K562 (cell line): ENCODE measurements around the gene RNASEH1. TPM values are rescaled to one million over a fixed set of nuclear protein-coding genes. Genes with fewer than 3 reads are reported as not detected.

Experiments used
- E4F1 ChIP-seq: fragments of 250-450 bp; sonication (Bioruptor Pico); IDR thresholded peaks from 2 replicates; pipeline ENCODE4 v1.5.0; 2021; ENCODE audit warnings: mild to moderate bottlenecking, borderline replicate concordance
- FIP1L1 ChIP-seq: fragments of 200-400 bp; formaldehyde crosslinking; IDR thresholded peaks from 2 replicates; pipeline ENCODE4 v1.6.1; 2018; ENCODE audit warnings: mild to moderate bottlenecking, low read depth, low read length; ENCODE audit not compliant: poor library complexity, severe bottlenecking
- FOXJ3 ChIP-seq: sonication (generic); formaldehyde crosslinking; IDR thresholded peaks from 2 replicates; pipeline ENCODE4 v1.4.0; 2020; ENCODE audit warnings: mild to moderate bottlenecking, missing genetic modification reagents
- FOXK2 ChIP-seq, 2 experiments: fragments of 450-650 bp; IDR thresholded peaks in 1 of 2; conservative IDR thresholded peaks in 1 of 2; 2 replicates each; pipeline ENCODE4 v1.6.1; 2016; ENCODE audit warnings: low read depth in 2 of 2, mild to moderate bottlenecking in 1 of 2
- HNRNPUL1 ChIP-seq: fragments of 200-400 bp; formaldehyde crosslinking; IDR thresholded peaks from 2 replicates; pipeline ENCODE4 v1.6.1; 2017; ENCODE audit warnings: low read length
- NFATC3 ChIP-seq: fragments of 450-650 bp; IDR thresholded peaks from 2 replicates; pipeline ENCODE4 v1.6.1; 2017; ENCODE audit warnings: mild to moderate bottlenecking
- NR2F6 ChIP-seq: fragments of 450-650 bp; formaldehyde crosslinking; IDR thresholded peaks from 2 replicates; pipeline ENCODE4 v1.4.0; 2020; ENCODE audit warnings: mild to moderate bottlenecking
- NUFIP1 ChIP-seq: fragments of 450-650 bp; IDR thresholded peaks from 2 replicates; pipeline ENCODE4 v1.6.1; 2018; ENCODE audit not compliant: partially characterized antibody
- PCBP1 ChIP-seq: fragments of 200-400 bp; formaldehyde crosslinking; IDR thresholded peaks from 2 replicates; pipeline ENCODE4 v1.6.1; 2018; ENCODE audit warnings: mild to moderate bottlenecking, low read depth, low read length; ENCODE audit not compliant: poor library complexity, severe bottlenecking
- PCBP2 ChIP-seq: fragments of 200-400 bp; formaldehyde crosslinking; IDR thresholded peaks from 2 replicates; pipeline ENCODE4 v1.6.1; 2018; ENCODE audit warnings: low read length, low read depth, mild to moderate bottlenecking, moderate library complexity; ENCODE audit not compliant: poor library complexity, severe bottlenecking
- PHF8 ChIP-seq: fragments of 200-600 bp; sonication (generic); IDR thresholded peaks from 2 replicates; pipeline ENCODE4 v1.6.1; 2012; ENCODE audit warnings: mixed run types, mild to moderate bottlenecking, inconsistent platforms, low read length, moderate library complexity, borderline replicate concordance
- SIN3B ChIP-seq: fragments of 450-650 bp; IDR thresholded peaks from 2 replicates; pipeline ENCODE4 v1.6.1; 2017; ENCODE audit warnings: low read depth, mild to moderate bottlenecking, moderate library complexity
- SMAD2 ChIP-seq: fragments of 150-350 bp; IDR thresholded peaks from 2 replicates; pipeline ENCODE4 v1.6.1; 2014; ENCODE audit warnings: low read depth, mild to moderate bottlenecking, low read length
- ZBTB17 ChIP-seq: fragments of 450-650 bp; formaldehyde crosslinking; IDR thresholded peaks from 2 replicates; pipeline ENCODE4 v1.4.0; 2020; ENCODE audit warnings: mild to moderate bottlenecking
- ZFP30 ChIP-seq: fragments of 250-450 bp; sonication (Bioruptor Pico); IDR thresholded peaks from 2 replicates; pipeline ENCODE4 v1.8.0; 2022; ENCODE audit warnings: moderate library complexity, mild to moderate bottlenecking, inconsistent platforms, borderline replicate concordance
- ZNF175 ChIP-seq: fragments of 200-800 bp; sonication (Bioruptor generic); IDR thresholded peaks from 2 replicates; pipeline ENCODE4 v1.6.1; 2016; ENCODE audit warnings: low read depth, mild to moderate bottlenecking, missing genetic modification characterization, missing compliant biosample characterization
- ZNF408 ChIP-seq: fragments of 250-450 bp; sonication (Bioruptor Pico); IDR thresholded peaks from 2 replicates; pipeline ENCODE4 v1.4.0; 2020; ENCODE audit warnings: low read depth, mild to moderate bottlenecking, moderate library complexity
- ZNF512 ChIP-seq: IDR thresholded peaks from 2 replicates; pipeline ENCODE4 v1.6.1; 2016; ENCODE audit warnings: missing genetic modification characterization, missing compliant biosample characterization
- ZNF584 ChIP-seq: fragments of 200-800 bp; sonication (Bioruptor generic); IDR thresholded peaks from 2 replicates; pipeline ENCODE4 v1.6.1; 2016; ENCODE audit warnings: low read depth, mild to moderate bottlenecking, missing genetic modification characterization, missing compliant biosample characterization
- ZNF695 ChIP-seq: fragments of 450-650 bp; formaldehyde crosslinking; IDR thresholded peaks from 2 replicates; pipeline ENCODE4 v1.4.0; 2020; ENCODE audit warnings: mild to moderate bottlenecking, moderate library complexity
- polyA plus RNA-seq, 8 experiments: library from polyadenylated mRNA; depleted of rRNA in 4 of 8; stranded (reverse) in 5 of 8; unstranded in 3 of 8; fragments of >200 nt; fragmentation: Nextera tagmentation in 2 of 8; fragmentation: Illumina TruSeq in 1 of 8; extraction: Ambion mirVana in 2 of 8; extraction: Trizol in 1 of 8; gene quantifications; 2 replicates each; pipeline versions ENCODE4 v1.2.1 to v1.2.3, GENCODE V29; 2011 to 2014; ENCODE audit warnings: inconsistent platforms in 1 of 8, missing spikeins in 1 of 8
- total RNA-seq, 7 experiments: library from RNA; depleted of rRNA in 6 of 7; stranded (reverse); fragments of >200 nt in 6 of 7; fragmentation: Illumina TruSeq in 2 of 7; extraction: Trizol in 2 of 7; gene quantifications; 2 replicates each; pipeline versions ENCODE4 v1.2.1 to v1.2.3, GENCODE V29; 2011 to 2021; ENCODE audit warnings: low replicate concordance in 1 of 7
- TF ChIP-seq, protein P1 (sequence below): sonication (generic); formaldehyde crosslinking; IDR thresholded peaks from 2 replicates; pipeline ENCODE4 v1.8.0; 2022; ENCODE audit warnings: mild to moderate bottlenecking, missing genetic modification reagents
- TF ChIP-seq, protein P2 (sequence below): fragments of 450-650 bp; formaldehyde crosslinking; IDR thresholded peaks from 2 replicates; pipeline ENCODE4 v1.4.0; 2022; ENCODE audit warnings: missing genetic modification characterization

Gene RNASEH1
- total and polyA plus RNA-seq, 9 of the 15 experiments (the other 6 are each of a cell fraction or from before 2014, with no cell fraction given): 25.7 to 47.5 (median 42.8) TPM

GRCh38 chr2:3594493-3595281 lies 36.6 kb upstream of the RNASEH1 start, which contains the start of gene COLEC11 (continued):
- TF ChIP-seq ZNF512 (tag) (no peak), E4F1 (no peak), NUFIP1 (no peak), FOXJ3 (CRISPR knock-in tag) (no peak), FOXK2 (conservative IDR thresholded peaks at IDR 0.05 in 1 of 2, IDR thresholded peaks at IDR 0.05 in 1 of 2; ENCODE audit: low read depth in 2 of 2) (no peak), PHF8 (no peak), ZNF408 (CRISPR knock-in tag) (no peak), ZNF695 (CRISPR knock-in tag) (no peak), NR2F6 (no peak), SMAD2 (no peak), FIP1L1 (peak; percentile 34), ZNF584 (CRISPR knock-in tag) (no peak), ZBTB17 (CRISPR knock-in tag) (no peak), ZFP30 (CRISPR knock-in tag) (no peak), SIN3B (no peak), HNRNPUL1 (no peak), NFATC3 (no peak), PCBP1 (no peak), ZNF175 (CRISPR knock-in tag) (no peak), PCBP2 (no peak)
- TF ChIP-seq, protein P1, sequence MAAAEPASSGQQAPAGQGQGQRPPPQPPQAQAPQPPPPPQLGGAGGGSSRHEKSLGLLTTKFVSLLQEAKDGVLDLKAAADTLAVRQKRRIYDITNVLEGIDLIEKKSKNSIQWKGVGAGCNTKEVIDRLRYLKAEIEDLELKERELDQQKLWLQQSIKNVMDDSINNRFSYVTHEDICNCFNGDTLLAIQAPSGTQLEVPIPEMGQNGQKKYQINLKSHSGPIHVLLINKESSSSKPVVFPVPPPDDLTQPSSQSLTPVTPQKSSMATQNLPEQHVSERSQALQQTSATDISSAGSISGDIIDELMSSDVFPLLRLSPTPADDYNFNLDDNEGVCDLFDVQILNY: no peak
- TF ChIP-seq, protein P2, sequence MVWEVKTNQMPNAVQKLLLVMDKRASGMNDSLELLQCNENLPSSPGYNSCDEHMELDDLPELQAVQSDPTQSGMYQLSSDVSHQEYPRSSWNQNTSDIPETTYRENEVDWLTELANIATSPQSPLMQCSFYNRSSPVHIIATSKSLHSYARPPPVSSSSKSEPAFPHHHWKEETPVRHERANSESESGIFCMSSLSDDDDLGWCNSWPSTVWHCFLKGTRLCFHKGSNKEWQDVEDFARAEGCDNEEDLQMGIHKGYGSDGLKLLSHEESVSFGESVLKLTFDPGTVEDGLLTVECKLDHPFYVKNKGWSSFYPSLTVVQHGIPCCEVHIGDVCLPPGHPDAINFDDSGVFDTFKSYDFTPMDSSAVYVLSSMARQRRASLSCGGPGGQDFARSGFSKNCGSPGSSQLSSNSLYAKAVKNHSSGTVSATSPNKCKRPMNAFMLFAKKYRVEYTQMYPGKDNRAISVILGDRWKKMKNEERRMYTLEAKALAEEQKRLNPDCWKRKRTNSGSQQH (CRISPR knock-in tag): no peak
